Type B pancreatic cell (in vitro differentiated cells): ENCODE results near the gene CLINT1. TPM values are rescaled to one million over a fixed set of nuclear protein-coding genes. Genes with fewer than 3 reads are reported as not detected.

Experiments used
- DNase-seq: peaks from one replicate; pipeline ENCODE4 v3.0.0; 2021; ENCODE audit warnings: mixed read lengths; ENCODE audit not compliant: unreplicated experiment; ENCODE audit errors: extremely low spot score
- H3K27ac Mint-ChIP-seq: 2 replicates; pipeline ENCODE4 v1.8.0; 2021; ENCODE audit warnings: mild to moderate bottlenecking, mixed read lengths
- H3K27me3 Mint-ChIP-seq: 2 replicates; pipeline ENCODE4 v1.8.0; 2021; ENCODE audit warnings: mixed read lengths
- H3K36me3 Mint-ChIP-seq: 2 replicates; pipeline ENCODE4 v1.8.0; 2021; ENCODE audit warnings: mixed read lengths
- H3K4me1 Mint-ChIP-seq: one replicate; pipeline ENCODE4 v1.8.0; 2021; ENCODE audit warnings: mixed read lengths; ENCODE audit not compliant: unreplicated experiment
- H3K4me3 Mint-ChIP-seq: 2 replicates; pipeline ENCODE4 v1.8.0; 2021; ENCODE audit warnings: mild to moderate bottlenecking, mixed read lengths
- H3K9me3 Mint-ChIP-seq: 2 replicates; pipeline ENCODE4 v1.8.0; 2021; ENCODE audit warnings: mixed read lengths
- CTCF ChIP-seq: fragments of 200-600 bp; sonication (generic); conservative IDR thresholded peaks from 2 replicates; pipeline ENCODE4 v1.5.0; 2021; ENCODE audit warnings: antibody characterized with exemption, mild to moderate bottlenecking
- total RNA-seq: library from RNA; stranded (reverse); gene quantifications from 2 replicates; pipeline ENCODE4 v1.2.1, GENCODE V29; 2021; ENCODE audit warnings: low replicate concordance

Gene CLINT1
- total RNA-seq, 1 donor from 2014 or later: 81.8 TPM

- H3K9me3 Mint-ChIP-seq: no peaks in the 10 kb centered on the region
- H3K4me1 Mint-ChIP-seq: peaks cover 35% of the 10 kb centered on the region
- H3K36me3 Mint-ChIP-seq: peaks cover 14% of the 10 kb centered on the region
- no peaks in the 10 kb centered on the region for H3K27me3 Mint-ChIP-seq
- TF ChIP-seq CTCF: no peak
- no peak overlapping the region for H3K27ac Mint-ChIP-seq
- H3K4me3 Mint-ChIP-seq: no peak overlapping the region
- no peak for DNase-seq
Measured at GRCh38 chr5:157817928-157818327, 41.0 kb downstream of the CLINT1 start.

- Mint-ChIP-seq H3K9me3 (no peaks in the 10 kb centered on the region), H3K27ac (no peak overlapping the region), H3K27me3 (no peaks in the 10 kb centered on the region), H3K4me1 (peaks cover 32% of the 10 kb centered on the region), H3K4me3 (no peak overlapping the region), H3K36me3 (peaks cover 12% of the 10 kb centered on the region)
- no peak for DNase-seq
- TF ChIP-seq CTCF: no peak
Measured at GRCh38 chr5:157817387-157817702, 41.6 kb downstream of the CLINT1 start.

- peaks cover 9% of the 10 kb centered on the region for H3K36me3 Mint-ChIP-seq
- H3K4me3 Mint-ChIP-seq: no peak overlapping the region
- DNase-seq: no peak
- peak; percentile 85 for TF ChIP-seq CTCF
- peaks cover 29% of the 10 kb centered on the region for H3K4me1 Mint-ChIP-seq
- H3K9me3 Mint-ChIP-seq: no peaks in the 10 kb centered on the region
- no peaks in the 10 kb centered on the region for H3K27me3 Mint-ChIP-seq
- H3K27ac Mint-ChIP-seq: no peak overlapping the region
Measured at GRCh38 chr5:157816682-157817386, 42.1 kb downstream of the CLINT1 start.

- Mint-ChIP-seq H3K36me3 (peaks cover 12% of the 10 kb centered on the region), H3K27ac (no peak overlapping the region), H3K27me3 (no peaks in the 10 kb centered on the region), H3K9me3 (no peaks in the 10 kb centered on the region), H3K4me3 (no peak overlapping the region), H3K4me1 (no peaks in the 10 kb centered on the region)
- TF ChIP-seq CTCF: no peak
- no peak for DNase-seq
Measured at GRCh38 chr5:157812086-157812485, 46.9 kb downstream of the CLINT1 start.

- no peak for TF ChIP-seq CTCF
- H3K27ac Mint-ChIP-seq: no peak overlapping the region
- DNase-seq: no peak
- H3K36me3 Mint-ChIP-seq: peaks cover 28% of the 10 kb centered on the region
- no peaks in the 10 kb centered on the region for H3K27me3 Mint-ChIP-seq
- no peaks in the 10 kb centered on the region for H3K9me3 Mint-ChIP-seq
- no peak overlapping the region for H3K4me3 Mint-ChIP-seq
- H3K4me1 Mint-ChIP-seq: no peaks in the 10 kb centered on the region
Measured at GRCh38 chr5:157808043-157808442, 50.9 kb downstream of the CLINT1 start.

- H3K27ac Mint-ChIP-seq: no peak overlapping the region
- H3K9me3 Mint-ChIP-seq: no peaks in the 10 kb centered on the region
- H3K4me1 Mint-ChIP-seq: no peaks in the 10 kb centered on the region
- H3K27me3 Mint-ChIP-seq: no peaks in the 10 kb centered on the region
- H3K4me3 Mint-ChIP-seq: no peak overlapping the region
- TF ChIP-seq CTCF: no peak
- DNase-seq: no peak
- H3K36me3 Mint-ChIP-seq: peaks cover 24% of the 10 kb centered on the region
Measured at GRCh38 chr5:157802736-157803135, 56.2 kb downstream of the CLINT1 start.
